VCaP (cell line): ENCODE measurements around the gene SULT4A1.

ENCODE experiments used
- H3K27ac ChIP-seq: fragments of 450-650 bp; 2 replicates; pipeline ENCODE4 v1.5.1; 2017
- TF ChIP-seq, protein P1 (sequence below): fragments of 450-650 bp; conservative IDR thresholded peaks from 2 replicates; pipeline ENCODE4 v1.5.1; 2017; ENCODE audit warnings: mild to moderate bottlenecking, moderate library complexity

SULT4A1 gene

GRCh38 chr22:43783777-43784176, 78.5 kb downstream of the SULT4A1 start:
- TF ChIP-seq, protein P1, sequence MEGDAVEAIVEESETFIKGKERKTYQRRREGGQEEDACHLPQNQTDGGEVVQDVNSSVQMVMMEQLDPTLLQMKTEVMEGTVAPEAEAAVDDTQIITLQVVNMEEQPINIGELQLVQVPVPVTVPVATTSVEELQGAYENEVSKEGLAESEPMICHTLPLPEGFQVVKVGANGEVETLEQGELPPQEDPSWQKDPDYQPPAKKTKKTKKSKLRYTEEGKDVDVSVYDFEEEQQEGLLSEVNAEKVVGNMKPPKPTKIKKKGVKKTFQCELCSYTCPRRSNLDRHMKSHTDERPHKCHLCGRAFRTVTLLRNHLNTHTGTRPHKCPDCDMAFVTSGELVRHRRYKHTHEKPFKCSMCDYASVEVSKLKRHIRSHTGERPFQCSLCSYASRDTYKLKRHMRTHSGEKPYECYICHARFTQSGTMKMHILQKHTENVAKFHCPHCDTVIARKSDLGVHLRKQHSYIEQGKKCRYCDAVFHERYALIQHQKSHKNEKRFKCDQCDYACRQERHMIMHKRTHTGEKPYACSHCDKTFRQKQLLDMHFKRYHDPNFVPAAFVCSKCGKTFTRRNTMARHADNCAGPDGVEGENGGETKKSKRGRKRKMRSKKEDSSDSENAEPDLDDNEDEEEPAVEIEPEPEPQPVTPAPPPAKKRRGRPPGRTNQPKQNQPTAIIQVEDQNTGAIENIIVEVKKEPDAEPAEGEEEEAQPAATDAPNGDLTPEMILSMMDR = no peak
- H3K27ac ChIP-seq = no peak overlapping the region

GRCh38 chr22:43782448-43782847, 79.9 kb downstream of the SULT4A1 start:
- H3K27ac ChIP-seq = no peak overlapping the region
- TF ChIP-seq, protein P1 = no peak

DNA sequence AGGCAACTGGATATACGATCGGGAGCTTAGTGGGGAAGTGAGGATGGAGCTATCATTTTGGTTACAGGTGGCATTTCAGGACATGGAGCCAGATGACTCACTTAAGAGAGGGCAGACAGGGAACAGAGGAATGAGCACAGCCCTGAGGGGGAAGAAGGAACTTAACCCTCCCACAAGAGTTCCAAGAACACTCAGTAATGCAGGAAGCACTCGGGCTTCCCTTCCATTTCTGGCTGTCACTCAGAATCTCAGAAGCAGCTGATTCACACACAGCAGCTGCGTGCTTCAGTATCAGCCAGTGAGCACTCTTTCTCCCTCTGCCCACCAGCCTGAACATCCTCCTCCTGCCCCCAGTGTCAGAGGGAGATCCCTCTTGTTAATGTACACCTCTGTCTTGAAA, 85.0 kb downstream of the SULT4A1 start:
- TF ChIP-seq, protein P1 = no peak
- no peak overlapping the region for H3K27ac ChIP-seq

- no peak overlapping the region for H3K27ac ChIP-seq
- TF ChIP-seq, protein P1 = no peak
Observed at GRCh38 chr22:43776081-43776670, 86.1 kb downstream of the SULT4A1 start.
